Activated CD8-positive, alpha-beta T cell treated with anti-CD3 and anti-CD28 coated beads for 36 hours (primary cell): ENCODE measurements around the gene NPM1. TPM values are rescaled to one million over a fixed set of nuclear protein-coding genes. Genes with fewer than 3 reads are reported as not detected.

ENCODE experiments used
- ATAC-seq: fragments of 200-7000 bp; cut with Tn5 transposase; one replicate; pipeline ENCODE4 v1.10.0; 2021; ENCODE audit warnings: mild to moderate bottlenecking, moderate library complexity
- CTCF ChIA-PET: fragments of 350-600 bp; sonication (Branson Sonifier 250); formaldehyde crosslinking; loops from one replicate; lab custom pipeline; 2021; ENCODE audit warnings: antibody characterized with exemption; lab: Charles Lee
- POLR2A ChIA-PET: fragments of 350-600 bp; sonication (Branson Sonifier 250); formaldehyde crosslinking; loops from one replicate; lab custom pipeline; 2021; ENCODE audit warnings: antibody characterized with exemption; lab: Charles Lee
- DNase-seq: peaks from one replicate; pipeline ENCODE4 v3.0.0-alpha.2; 2020
- H3K27ac Mint-ChIP-seq: one replicate; pipeline ENCODE4 v1.8.0; 2021; ENCODE audit warnings: mild to moderate bottlenecking, mixed read lengths
- H3K27me3 Mint-ChIP-seq: one replicate; pipeline ENCODE4 v1.8.0; 2021; ENCODE audit warnings: mixed read lengths
- H3K36me3 Mint-ChIP-seq: one replicate; pipeline ENCODE4 v1.8.0; 2021; ENCODE audit warnings: low read depth, mixed read lengths
- H3K4me1 Mint-ChIP-seq: one replicate; pipeline ENCODE4 v1.8.0; 2021; ENCODE audit warnings: low read depth, mixed read lengths
- H3K4me3 Mint-ChIP-seq: one replicate; pipeline ENCODE4 v1.8.0; 2021; ENCODE audit warnings: mild to moderate bottlenecking, moderate library complexity, mixed read lengths
- H3K9me3 Mint-ChIP-seq: one replicate; pipeline ENCODE4 v1.8.0; 2021; ENCODE audit warnings: mixed read lengths
- CTCF ChIP-seq: fragments of 200-600 bp; IDR thresholded peaks from one replicate; pipeline ENCODE4 v1.8.0; 2022; ENCODE audit warnings: antibody characterized with exemption, mild to moderate bottlenecking
- intact Hi-C: fragments of 100-400 bp; cut with micrococcal nuclease; formaldehyde crosslinking; loops from one replicate; pipeline ENCODE4 v1.10.0; 2022
- total RNA-seq, 2 experiments: library from RNA; stranded (reverse); gene quantifications; one replicate each; pipeline ENCODE4 v1.2.3, GENCODE V29; 2021

The NPM1 gene
- total RNA-seq, 2 experiments from 2014 or later = 3,203 to 3,498 TPM

GRCh38 chr5:171427318-171428167 is 39.9 kb downstream of the NPM1 start:
- Mint-ChIP-seq H3K4me3 (no peak overlapping the region), H3K36me3 (no peaks in the 10 kb centered on the region), H3K27me3 (peaks cover 2% of the 10 kb centered on the region), H3K9me3 (no peaks in the 10 kb centered on the region), H3K27ac (no peak overlapping the region), H3K4me1 (no peaks in the 10 kb centered on the region)
- ChIA-PET CTCF (interaction anchor here (1.9 kb wide), 1 partner anchor 9 kb away, joined by 11 read pairs; the partner anchor contains the start of gene FGF18), POLR2A (interaction anchor here (1.4 to 1.6 kb wide), 2 partner anchors 13 to 15 kb away, joined by 3 to 4 read pairs; no protein-coding TSS in a partner anchor)
- intact Hi-C loops = no loop called here
- ATAC-seq (no peak), DNase-seq (no peak)
- TF ChIP-seq CTCF = no peak

- intact Hi-C loops = no loop called here
- POLR2A ChIA-PET = interaction anchor here (1.4 kb wide), 1 partner anchor 13 kb away, joined by 4 read pairs; no protein-coding TSS in a partner anchor
- DNase-seq (no peak), ATAC-seq (no peak)
- Mint-ChIP-seq H3K4me3 (no peak overlapping the region), H3K36me3 (no peaks in the 10 kb centered on the region), H3K27me3 (no peaks in the 10 kb centered on the region), H3K27ac (no peak overlapping the region), H3K4me1 (no peaks in the 10 kb centered on the region), H3K9me3 (no peaks in the 10 kb centered on the region)
- no peak for TF ChIP-seq CTCF
- CTCF ChIA-PET = interaction anchor here (1.9 kb wide), 1 partner anchor 9 kb away, joined by 11 read pairs; the partner anchor contains the start of gene FGF18
Measured at GRCh38 chr5:171428168-171428696, 40.6 kb downstream of the NPM1 start.

DNA sequence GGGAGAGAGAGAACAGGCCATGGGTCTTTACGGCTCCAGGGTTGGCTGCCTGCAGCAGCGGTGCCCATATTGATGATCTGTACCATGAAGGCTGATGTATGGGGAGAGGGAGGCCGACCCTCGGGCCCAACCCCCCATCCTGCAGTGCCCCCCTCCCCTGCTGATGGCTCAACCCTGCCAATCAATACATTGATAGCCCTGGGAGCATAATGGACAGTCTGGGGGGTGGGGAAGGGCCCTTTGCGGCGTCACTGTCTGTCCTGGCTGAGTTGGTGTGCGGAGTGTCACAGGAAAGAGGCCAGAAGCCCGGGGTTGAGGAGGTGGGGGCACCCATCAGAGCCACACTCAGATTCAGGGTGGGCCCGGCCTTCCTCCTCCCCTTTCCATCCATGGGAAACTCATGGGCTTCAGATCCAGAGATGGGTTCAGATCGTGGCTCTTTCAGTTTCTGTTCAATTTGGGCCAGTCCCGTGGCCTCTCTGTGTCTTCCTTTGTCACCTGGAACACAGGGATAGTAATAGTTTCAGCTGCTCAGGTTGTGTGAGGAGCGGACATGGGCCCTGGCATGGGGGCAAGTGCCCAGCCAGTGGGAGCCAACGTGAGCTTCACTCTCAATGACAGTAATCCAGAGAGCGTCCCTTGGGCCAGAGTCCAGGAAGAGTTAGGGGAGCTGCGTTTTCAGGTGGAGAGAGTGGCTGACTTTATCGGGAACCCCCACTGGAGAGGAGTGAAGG is 41.3 kb downstream of the NPM1 start:
- TF ChIP-seq CTCF = no peak
- H3K36me3 Mint-ChIP-seq = no peaks in the 10 kb centered on the region
- H3K4me3 Mint-ChIP-seq = no peak overlapping the region
- H3K9me3 Mint-ChIP-seq = no peaks in the 10 kb centered on the region
- ChIA-PET CTCF (interaction anchor here (1.9 kb wide), 1 partner anchor 10 kb away, joined by 11 read pairs; the partner anchor contains the start of gene FGF18), POLR2A (no interaction called here)
- H3K27me3 Mint-ChIP-seq = no peaks in the 10 kb centered on the region
- H3K4me1 Mint-ChIP-seq = no peaks in the 10 kb centered on the region
- H3K27ac Mint-ChIP-seq = no peak overlapping the region
- intact Hi-C loops = no loop called here
- no peak for DNase-seq
- no peak for ATAC-seq

GRCh38 chr5:171429543-171429910 is 41.9 kb downstream of the NPM1 start:
- ChIA-PET POLR2A (no interaction called here), CTCF (no interaction called here)
- Mint-ChIP-seq H3K27me3 (no peaks in the 10 kb centered on the region), H3K27ac (no peak overlapping the region), H3K4me1 (no peaks in the 10 kb centered on the region), H3K36me3 (no peaks in the 10 kb centered on the region), H3K4me3 (no peak overlapping the region), H3K9me3 (no peaks in the 10 kb centered on the region)
- ATAC-seq (no peak), DNase-seq (no peak)
- TF ChIP-seq CTCF = no peak
- intact Hi-C loops = no loop called here
